Activated effector memory CD4-positive, alpha-beta T cell treated with anti-CD3 and anti-CD28 coated beads, Interleukin-2, amount 50 U/mL, for 16 hours (primary cell): ENCODE data around the gene TFPT.
A peak's percentile ranks its signal among the peaks of the same experiment; 100 is the strongest.
"Not testable (repeated sequence)": the region's sequence is repeated elsewhere in the genome, so short reads cannot be mapped to it uniquely, and the experiment has no call there.

Experiments used
- DNase-seq: peaks from one replicate; pipeline ENCODE4 v3.0.0-alpha.2; 2020

TFPT gene

GRCh38 chr19:54114340-54115108 is 933 bp downstream of the TFPT start:
- peak; percentile 83 for DNase-seq

GRCh38 chr19:54109651-54110050 is 5.8 kb downstream of the TFPT start:
- DNase-seq: no peak

GRCh38 chr19:54108496-54108895 is 7.0 kb downstream of the TFPT start:
- no peak for DNase-seq

GRCh38 chr19:54107876-54108490 is 7.5 kb downstream of the TFPT start:
- DNase-seq: peak; percentile 53

DNA sequence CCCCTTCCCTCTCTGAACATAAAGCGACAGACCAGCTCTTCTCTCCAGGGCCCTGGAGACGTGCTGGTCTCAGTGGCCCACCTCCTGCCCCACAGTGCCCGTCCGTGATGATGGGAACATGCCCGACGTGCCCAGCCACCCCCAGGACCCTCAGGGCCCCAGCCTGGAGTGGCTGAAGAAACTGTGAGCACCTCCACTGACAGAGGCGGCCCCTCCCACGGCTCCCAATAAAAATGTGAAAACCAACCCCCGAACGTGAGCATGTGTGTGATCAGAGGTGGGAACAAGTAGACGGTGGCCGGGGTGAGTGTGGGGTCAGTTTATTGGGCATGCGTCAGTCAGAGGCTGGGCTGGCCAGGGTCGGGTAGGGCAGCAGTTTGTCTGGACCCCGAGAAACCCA is 8.7 kb downstream of the TFPT start:
- peak; percentile 57 for DNase-seq

- DNase-seq: peak; percentile 54
These were observed 9.7 kb downstream of the TFPT start for GRCh38 chr19:54105796-54106195.

DNA sequence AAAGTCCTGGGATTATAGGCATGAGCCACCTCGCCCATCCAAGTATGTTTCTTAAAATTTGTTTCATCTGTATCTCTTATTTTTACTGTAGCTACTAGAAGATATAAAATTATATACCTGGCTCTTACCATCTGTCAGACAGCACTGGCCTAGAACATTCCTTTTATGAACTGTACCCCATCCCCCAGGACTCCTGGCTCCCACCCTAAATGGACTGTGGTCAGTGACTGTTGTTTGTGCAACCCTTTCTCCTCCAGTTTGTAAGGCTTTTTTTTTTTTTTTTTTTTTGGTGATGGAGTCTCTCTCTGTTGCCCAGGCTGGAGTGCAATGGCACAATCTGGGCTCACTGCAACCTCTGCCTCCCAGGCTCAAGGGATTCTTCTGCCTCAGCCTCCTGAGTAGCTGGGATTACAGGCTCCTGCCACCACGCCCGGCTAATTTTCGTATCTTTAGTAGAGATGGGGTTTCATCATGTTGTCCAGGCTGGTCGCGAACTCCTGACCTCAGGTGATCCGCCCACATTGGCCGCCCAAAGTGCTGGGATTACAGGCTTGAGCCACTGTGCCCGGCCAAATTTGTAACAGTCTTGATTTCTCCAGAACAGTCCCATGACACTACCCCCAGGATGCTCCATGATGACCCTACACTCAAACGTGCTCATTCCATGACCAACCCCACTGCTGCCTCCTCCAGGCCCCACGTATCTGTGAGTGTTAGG is 10.3 kb downstream of the TFPT start:
- DNase-seq: no peak

DNA sequence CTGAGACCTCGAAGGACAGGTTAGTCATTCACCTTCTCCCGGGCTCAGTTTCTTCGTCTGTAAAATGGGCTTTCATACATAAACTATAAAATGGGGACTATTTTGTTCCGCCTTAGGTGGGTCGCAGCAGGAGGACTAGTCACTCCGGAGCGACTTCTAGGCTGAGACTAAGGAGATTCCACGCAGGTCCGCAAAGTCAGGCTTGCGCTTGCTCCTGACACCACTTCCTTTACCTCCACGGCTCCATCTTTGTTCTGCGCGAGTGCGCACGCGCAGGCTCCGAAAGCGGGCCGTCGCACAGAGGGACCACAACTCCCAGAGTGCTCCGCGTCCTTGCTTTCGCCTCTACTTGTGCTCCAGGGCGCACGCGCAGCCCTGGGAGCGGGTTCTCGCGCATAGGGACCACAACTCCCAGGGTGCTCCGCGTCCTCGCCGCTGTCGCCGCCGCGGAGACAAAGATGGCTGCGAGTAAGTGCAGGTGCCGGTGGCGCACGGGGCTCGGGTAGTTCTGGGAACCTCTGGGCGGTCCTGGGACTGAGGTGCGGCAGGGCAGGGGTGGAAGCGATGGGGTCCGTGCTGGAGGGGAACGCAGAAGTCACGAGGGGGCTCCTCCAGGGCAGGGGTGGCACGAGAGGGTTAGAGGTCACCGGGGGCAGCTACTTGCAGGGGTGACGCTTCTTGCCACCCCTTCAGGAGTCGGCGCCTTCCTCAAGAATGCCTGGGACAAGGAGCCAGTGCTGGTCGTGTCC is 12.9 kb downstream of the TFPT start, which contains the start of gene NDUFA3:
TSS of gene NDUFA3 (plus strand) at position 435 of the 749 bp plus-strand sequence. CDS start at position 459, 24 bp downstream.
- peak; percentile 99 for DNase-seq

DNA sequence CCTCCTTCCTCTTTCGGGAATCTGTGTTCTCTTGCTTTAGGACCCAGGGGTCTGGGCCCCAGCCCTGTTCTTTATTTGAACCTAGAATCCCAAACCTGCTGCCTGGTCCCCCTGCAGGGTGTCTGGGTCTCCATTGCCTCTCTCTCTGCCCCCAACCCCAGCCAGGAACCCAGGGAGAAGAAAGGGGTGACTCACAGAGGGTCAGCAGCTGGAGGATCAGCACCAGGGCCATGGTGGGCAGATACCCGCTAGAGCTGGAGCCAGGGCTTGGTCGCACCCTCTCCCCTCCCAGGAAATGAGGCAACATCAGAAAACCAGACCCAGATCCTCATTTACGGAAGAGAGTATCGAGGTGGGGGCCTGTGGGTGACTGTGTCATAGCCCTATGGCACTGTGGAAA is 14.9 kb downstream of the TFPT start, which contains the start of gene OSCAR:
TSS of gene OSCAR (minus strand) at position 243 of the 400 bp plus-strand sequence. CDS start at position 232, 11 bp downstream.
- no peak for DNase-seq

GRCh38 chr19:54099903-54100255 is 15.6 kb downstream of the TFPT start:
- not testable (repeated sequence) for DNase-seq

- no peak for DNase-seq
These were observed 16.1 kb downstream of the TFPT start for GRCh38 chr19:54099190-54099902.

GRCh38 chr19:54096617-54097106 is 18.8 kb downstream of the TFPT start:
- no peak for DNase-seq

- DNase-seq: peak; percentile 82
These were observed 19.4 kb downstream of the TFPT start for GRCh38 chr19:54095859-54096616.

DNA sequence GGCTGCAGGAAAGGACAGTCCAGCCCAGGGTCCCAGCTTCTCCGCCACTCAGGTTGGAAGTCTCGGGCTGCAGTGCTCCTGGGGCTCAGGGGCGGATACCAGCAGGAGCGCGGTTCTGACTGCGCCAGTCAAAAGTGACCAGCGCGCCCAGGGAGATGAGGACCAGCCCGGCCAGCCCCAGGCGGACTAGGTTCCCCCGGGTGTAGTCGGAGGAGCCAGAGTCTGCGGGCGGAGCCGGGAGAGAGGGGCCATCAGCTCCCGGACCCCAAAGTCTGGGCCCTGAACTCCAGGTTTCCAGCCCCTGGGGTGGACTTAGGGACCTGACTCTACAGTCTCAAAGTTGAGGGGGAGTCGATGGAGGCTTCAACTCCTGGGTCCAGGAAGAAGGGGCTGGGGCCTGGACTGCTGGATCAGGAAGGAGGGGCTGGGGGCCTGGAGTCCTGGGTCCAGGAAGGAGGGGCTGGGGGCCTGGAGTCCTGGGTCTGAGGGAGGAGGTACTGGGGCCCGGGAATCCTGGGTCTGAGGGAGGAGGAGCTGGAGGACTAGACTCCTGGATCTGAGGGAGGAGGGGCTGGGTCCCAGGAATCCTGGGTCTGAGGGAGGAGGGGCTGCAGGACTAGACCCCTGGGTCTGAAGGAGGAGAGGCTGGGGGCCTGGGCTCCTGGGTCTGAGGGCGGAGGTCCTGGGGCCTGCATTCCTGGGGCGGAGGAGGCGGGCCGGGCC is 20.2 kb downstream of the TFPT start:
- no peak for DNase-seq

DNA sequence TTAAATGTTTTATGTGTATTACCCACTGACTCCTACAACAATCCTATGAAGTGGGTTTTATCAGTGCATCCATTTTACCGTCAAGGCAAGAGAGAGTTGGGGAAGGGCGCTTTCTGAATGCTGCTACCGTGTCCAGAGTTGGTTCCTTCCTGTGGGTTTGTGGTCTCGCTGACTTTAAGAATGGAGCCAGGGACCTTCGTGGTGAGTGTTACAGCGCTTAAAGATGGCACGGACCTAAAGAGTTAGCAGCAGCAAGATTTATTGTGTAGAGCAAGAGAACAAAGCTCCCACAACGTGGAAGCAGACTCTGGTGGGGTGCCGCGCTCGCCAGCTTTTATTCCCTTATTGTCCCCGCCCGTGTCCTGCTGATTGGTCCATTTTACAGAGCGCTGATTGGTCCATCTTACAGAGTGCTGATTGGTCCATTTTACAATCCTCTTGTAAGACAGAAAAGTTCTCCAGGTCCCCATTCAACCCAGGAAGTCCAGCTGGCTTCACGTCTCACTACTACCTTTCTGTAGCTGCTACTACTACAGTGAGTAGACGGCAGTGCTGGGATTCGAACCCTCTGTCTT is 20.9 kb downstream of the TFPT start:
- DNase-seq: no peak

DNA sequence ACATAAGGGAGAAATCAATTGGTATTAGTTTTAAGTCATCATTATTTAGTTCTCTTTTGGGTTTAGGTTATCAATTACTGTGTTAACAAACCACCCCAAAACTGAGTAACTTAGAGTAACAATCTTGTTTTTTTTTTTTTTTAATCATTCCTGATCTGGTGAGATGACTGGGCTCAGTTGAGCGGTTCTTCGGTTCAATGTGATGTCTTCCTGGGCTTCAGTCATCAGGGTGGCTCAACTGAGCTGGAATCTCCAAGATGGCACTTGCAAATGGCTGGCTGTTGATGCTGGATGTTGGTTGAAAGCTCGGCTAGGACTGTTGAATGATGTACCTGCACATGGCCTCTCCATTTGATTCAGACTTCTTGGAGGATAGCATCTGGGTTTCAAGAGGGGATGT is 31.0 kb downstream of the TFPT start:
- DNase-seq: no peak

GRCh38 chr19:54081032-54081431 is 34.4 kb downstream of the TFPT start, which contains the start of gene TARM1:
Gene TARM1, minus strand, starts transcription at chr19:54081365. Its CDS starts 25 bp downstream, at chr19:54081340.
- DNase-seq: no peak

DNA sequence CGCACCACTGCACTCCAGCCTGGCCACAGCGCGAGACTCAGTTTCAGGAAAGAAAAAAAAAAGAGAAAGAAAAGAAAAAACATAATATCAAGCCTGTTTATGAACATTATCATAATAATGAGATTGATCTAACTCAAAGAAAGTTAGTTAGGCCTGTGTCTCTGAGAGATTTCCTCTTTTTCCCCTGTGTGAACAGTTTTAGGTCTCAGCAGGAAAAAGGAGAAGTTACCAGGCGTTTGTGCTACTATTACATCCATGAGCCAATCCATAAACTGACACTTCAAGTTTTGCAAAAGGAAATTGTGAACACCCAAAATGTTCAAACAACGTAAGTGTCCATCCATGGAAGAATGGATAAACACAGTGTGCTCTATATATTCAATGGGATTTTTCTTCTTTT is 38.1 kb downstream of the TFPT start:
- DNase-seq: no peak

GRCh38 chr19:54074851-54075250 is 40.6 kb downstream of the TFPT start:
- no peak for DNase-seq

- DNase-seq: no peak
These were observed 41.6 kb downstream of the TFPT start for GRCh38 chr19:54073829-54074228.
